Hematopoietic multipotent progenitor cell (in vitro differentiated cells): ENCODE results near the gene PRDX6. TPM values are rescaled to one million over a fixed set of nuclear protein-coding genes. Genes with fewer than 3 reads are reported as not detected.
"Not testable (repeated sequence)": the region's sequence is repeated elsewhere in the genome, so short reads cannot be mapped to it uniquely, and the experiment has no call there.

Experiments used
- DNase-seq, 3 donors: peaks; one replicate each; pipeline ENCODE4 v3.0.0-alpha.2; 2011 to 2015; ENCODE audit warnings: low read depth in 2 of 3, low spot score in 2 of 3
- total RNA-seq: library from RNA; depleted of rRNA; stranded (reverse); fragments of >200 nt; gene quantifications from one replicate; pipeline ENCODE4 v1.2.3, GENCODE V29; 2012

PRDX6 gene
- total RNA-seq, 1 donor: 90.2 TPM

DNA sequence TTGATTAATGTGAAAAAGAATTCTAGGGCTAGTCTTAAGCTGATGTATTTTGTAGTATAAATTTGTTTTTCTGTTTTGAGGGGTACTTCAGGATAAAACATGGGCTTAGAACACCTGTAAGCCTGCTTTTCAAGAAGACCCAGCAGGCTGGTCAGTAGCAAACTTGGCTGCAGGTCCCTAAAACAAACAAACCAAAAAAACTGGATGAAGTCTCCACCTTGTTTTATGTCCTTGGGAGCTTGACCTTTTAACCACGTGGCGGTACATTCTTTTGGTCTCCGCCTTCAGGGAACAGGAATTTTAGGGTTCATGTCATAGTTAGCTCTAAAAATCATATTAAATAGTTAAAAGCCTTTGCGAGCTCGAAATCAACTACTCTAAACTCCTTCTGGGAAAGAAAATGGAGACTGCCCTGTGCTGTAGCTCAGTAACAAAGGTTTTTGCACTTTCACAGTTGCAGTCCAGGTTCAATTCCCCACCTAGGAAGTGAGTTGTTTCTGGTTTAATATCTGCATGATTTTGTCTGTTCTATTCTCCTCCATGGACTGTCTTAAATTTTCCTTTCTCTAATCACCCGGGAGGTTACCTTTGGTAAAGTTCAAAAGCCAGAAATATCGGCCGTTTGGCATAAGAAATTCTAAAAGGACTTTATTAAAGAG lies 18.6 kb downstream of the PRDX6 start:
- DNase-seq: no peak

DNA sequence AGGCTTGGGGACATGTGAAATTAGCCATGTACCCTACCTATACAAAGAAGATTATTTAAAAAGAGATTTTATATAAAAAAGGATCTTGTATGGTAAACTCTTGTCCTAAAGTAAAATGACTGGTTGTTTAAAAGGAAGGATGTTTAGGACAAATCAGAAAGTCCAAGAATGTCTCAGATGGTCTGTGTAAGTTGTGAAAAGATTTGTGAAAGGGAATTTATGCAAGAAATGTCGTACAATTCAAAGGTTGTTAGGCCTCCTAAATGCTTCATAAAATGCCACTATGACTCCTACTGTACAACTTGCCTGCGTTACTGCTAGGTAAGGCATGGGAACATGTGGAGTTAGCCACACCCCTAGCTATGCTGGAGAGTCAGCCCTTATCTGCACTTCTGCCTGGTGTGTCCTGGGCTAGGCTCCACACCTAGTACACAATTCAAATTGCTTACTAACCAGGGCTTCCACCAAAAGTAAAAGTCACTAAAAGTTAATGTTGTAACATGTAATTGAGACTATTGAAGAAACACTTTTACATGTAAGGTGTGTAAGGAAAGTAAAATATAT lies 19.7 kb downstream of the PRDX6 start:
- DNase-seq: no peak

DNA sequence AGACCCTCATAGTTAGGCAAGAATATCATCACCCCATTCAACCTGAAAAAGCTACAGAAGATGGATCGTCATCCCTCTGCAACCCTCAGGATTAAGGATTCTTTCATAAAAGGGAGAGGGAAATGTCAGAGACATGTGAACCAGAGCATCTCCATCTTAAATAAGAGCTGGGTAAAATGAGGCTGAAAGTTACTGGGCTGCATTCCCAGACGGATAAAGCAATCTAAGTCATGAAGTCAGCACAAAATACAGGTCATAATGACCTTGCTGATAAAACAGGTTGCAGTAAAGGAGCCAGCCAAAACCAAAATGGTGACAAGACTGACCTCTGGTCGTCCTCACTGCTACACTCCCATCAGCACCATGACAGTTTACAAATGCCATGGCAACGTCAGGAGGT lies 22.6 kb downstream of the PRDX6 start:
- DNase-seq: no peak

DNA sequence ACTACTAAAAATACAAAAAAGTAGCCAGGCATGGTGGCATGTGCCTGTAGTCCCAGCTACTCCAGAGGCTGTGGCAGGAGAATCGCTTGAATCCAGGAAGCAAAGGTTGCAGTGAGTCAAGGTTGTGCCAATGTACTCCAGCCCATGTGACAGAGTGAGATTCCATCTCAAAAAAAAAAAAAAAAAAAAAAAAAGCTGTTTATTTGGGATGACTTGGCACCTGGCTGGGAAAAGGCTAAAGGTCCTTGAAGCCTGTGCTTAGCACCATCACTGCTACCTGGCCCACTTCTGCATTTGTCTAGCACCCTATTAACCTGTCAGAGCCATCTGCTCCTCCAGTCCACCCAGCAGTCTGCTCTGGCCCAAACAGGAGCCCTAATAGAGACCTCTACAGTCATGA lies 25.0 kb downstream of the PRDX6 start:
- DNase-seq: no peak

DNA sequence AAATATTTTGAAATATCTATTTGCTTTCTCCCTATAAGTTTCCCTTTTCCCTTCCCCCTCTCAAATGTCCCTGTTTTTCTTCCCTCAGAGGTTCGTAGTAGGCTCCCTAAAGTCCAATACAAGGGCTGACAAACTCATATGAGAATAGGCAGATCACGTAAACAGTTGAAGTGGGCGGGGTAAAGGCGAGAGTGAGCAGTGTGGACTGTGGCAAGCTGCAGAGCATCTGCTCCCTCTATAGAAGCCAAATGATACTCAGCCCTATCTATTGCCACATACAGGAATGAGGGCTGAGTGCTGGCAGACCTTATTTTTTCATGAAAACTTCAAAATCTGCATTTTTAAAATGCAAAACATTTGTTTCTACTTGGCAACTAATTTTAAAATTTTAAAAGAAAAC lies 26.3 kb downstream of the PRDX6 start:
- no peak for DNase-seq

DNA sequence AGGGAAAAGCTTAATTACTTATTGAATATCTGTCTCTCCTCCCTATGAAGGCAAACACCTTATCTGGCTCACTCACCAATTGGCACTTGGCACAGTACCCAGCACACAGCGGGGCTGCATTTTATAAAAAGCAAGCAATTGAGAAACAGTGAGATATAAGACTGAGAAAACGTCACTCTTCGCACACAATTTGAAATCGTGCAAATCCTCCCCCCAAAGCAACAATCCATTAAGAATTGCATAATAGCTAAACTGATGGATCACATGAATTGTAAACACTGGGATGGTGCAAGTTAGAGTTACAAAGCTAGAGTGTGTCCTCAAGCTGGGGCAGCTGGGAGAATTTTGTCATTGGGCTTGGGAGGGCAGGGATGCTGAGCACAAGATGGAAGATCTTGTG lies 27.1 kb downstream of the PRDX6 start:
- no peak for DNase-seq

DNA sequence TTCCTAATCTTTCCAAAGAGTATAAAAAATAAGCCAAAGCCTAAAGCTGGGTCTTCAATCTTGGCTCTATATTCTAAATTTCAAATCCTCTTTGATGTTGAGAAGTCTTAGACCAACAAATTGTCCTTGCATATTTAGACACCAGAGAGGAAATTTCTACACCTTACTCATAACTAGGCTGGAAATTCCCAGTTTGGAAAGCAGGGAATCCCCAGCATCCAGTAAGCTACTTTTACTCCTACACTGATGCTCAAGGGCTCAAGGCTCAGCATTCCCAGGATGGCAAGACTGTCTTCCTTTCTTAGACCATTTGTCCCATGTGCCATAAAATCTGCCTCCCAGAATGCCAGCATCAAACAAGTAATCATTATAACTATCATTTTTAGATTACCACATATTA lies 28.3 kb downstream of the PRDX6 start:
- DNase-seq: no peak

DNA sequence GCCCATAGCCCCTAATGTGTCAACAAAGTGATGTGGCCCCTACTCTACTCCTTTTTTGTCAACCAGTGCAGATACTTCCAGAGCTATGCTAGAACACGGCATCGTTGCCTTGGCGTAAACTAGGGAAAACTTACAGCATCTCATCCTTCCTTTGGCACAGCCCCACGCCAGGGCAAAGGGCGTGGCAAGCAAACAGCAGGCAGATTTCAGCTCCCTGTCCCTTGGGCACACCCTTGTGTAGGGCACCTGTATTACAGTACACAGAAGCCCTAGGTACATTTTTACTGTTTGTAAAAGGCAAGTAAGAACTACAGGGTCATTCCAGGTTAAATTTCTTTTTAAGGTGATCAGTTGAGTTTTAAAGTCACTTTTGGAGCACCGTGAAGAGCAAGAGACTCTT lies 29.3 kb downstream of the PRDX6 start:
- DNase-seq: no peak

DNA sequence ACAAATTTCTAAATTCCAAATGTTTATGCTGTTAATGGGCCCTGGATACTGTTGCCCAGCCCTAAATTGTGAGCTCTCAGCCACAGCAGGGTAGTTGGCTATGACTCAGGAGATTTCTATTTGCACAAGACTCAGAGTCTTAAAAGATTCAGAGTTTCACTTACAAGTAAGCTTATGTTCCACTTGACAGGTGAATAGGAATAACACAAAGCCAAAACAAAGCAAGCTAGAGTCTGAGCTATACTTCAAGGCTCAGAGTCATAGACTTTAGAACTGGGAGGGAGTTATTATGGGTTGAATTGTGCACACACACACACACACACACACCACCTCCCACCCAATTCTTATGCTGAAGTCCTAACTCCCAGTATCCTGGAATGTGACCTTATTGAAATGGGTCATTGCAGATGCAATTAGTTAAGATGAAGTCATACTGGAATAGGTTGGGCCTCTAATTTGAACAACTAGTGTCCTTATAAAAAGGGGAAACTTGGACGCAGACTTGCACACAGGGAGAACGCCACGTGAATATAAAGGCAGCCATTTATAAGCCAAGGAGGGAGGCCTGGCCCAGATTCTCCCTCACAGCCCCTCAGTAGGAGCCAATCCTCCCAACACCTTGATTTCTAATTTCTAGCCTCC lies 30.2 kb downstream of the PRDX6 start:
- no peak for DNase-seq

DNA sequence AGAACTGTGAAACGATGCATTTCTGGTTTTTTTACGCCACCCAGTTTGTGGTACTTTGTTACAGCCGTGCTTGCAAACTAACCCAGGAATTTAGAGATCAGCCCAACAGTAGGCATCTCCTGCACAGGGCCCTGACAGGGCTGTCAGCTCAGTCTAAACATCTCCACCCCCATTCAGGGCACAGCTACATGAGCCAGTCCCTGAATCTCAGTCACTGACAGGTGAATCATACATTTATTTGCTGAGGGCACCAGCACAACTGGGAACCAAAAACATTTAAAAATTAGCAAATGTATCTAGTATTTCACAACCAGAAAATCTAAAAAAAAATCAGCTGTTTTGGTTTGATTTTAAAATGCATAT lies 30.7 kb downstream of the PRDX6 start:
- no peak for DNase-seq

DNA sequence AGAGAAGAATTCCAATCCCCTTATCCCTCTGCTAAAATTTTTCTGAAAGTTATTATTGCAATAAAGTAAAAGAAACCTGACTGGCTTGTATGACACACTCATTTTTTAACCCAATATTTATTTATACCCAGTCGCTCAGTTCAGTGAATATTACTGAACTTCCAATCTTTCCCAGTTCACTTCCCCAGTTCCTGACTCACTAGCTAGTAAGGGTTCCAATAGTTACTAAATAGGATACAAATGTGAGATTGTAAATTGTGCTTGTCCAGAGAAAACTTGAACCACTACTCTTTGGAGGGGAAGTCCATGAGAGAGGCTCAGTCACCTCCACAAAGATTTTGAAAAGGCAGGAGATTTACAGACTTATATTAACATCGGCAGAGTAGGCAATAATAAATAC lies 31.4 kb downstream of the PRDX6 start:
- DNase-seq: no peak

DNA sequence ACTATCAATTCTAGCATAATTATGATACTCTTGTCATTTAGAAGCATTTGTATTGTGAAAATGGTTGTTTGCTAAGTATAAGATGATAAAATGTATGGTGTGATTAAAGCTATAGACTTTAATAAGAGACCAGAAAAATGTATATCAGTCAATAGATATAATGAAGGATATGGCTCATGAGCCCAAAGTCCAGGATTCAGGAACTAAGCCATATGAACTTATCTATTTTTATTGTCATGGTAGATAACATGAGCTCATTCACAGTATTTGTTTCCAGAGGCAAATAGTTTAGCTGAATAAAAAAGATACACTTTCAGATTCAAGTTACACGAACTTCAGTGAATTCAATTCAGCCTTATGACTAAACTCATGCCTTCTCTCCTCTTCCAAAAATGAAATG lies 32.7 kb downstream of the PRDX6 start:
- DNase-seq: no peak

DNA sequence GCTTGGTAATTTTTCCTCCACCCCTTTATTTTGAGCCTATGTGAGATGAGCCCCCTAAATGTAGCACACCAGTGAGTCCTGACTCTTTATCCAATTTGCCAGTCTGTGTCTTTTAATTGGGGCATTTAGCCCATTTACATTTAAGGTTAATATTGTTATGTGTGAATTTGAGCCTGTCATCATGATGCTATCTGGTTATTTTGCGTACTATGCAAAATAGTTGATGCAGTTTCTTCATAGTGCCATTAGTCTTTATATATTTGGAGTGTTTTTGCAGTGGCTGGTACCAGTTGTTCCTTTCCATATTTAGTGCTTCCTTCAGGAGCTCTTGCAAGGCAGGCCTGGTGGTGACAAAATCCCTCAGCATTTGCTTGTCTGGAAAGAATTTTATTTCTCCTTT lies 37.4 kb downstream of the PRDX6 start:
- DNase-seq: not testable (repeated sequence)

DNA sequence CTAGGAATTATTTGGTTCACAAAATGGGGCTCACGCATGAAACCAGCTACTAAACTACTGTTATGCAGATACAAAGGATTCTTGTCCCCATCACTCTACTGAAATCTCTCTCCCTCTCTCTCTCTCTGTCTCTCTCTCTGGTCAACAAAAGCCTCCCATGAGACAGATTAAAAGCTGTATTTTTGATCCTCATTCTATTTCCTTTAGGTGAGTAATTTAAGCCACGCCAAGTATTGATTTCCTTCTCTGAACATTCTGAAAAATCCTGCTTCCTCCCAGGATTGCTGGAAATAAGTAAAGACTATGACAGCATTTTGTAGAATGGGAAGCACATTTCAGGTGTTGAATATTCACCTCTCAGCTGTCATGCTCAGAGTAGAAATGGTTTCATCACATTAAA lies 43.7 kb downstream of the PRDX6 start:
- DNase-seq: no peak

DNA sequence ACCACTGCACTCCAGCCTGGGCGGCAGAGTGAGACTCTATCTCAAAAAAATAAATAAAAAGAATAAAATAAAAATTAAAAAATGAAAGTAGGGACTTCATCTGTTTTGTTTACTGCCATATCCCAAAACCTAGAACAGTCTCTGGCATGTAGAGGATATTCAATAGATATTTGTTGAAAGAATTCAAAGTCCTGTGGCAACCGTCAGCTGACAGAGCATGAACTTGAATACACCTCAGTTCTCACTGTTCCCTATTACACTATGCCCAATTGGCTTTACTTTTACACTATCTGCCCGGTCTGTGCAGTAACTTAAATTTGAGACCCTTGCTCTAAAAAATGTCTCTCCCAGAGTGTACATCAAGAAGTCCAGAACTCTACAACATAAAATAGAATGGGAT lies 46.2 kb downstream of the PRDX6 start:
- no peak for DNase-seq

DNA sequence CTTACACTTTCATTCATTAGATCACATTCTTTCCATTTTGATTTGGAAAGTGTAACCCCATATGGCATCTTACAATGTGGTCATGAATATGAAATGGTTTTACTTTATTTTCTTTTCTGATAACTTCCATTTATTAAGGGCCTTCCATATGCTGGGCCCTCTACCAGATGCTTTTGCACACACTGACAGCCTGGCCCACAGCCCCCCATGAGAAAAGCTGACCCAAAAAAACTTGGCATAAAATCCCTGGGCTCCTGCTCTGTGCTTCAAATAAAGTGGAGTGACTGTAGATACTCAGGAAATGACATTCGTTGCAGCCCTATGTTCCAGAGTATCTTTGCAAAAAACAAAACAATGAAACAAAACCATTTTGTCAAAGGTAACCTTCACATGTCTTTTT lies 48.8 kb downstream of the PRDX6 start:
- DNase-seq: no peak

DNA sequence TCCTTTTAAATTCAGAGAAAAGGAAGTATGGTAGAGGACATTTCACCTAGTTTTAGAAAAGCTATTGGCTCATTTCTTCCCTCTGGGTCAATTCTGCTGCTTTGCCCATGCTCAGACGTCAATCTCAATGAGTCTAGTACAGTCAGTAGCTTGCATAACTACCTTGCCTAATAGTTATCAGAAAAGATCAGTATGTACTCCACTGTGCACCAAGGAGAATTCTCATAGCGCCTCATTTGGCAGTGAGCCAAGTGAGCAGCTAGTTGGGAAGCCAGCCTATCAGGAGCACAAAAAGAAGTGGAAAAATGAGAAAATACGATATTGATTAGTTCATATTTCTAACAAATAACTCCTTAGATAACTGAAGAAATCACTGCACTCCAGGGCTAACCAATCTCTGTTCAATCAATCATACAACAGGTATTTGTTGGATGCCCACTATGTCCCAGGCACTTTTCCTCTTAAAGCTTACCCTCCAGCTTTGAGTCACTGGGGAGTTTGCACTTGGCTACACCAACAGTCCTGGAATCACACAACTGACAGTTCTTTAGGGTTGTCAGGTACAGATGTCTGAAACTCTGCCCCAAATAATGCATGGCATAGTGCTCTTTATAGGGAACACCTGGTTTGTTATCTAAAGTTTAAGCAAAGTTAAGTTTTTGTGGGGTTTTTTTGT lies 50.2 kb downstream of the PRDX6 start:
- no peak for DNase-seq

DNA sequence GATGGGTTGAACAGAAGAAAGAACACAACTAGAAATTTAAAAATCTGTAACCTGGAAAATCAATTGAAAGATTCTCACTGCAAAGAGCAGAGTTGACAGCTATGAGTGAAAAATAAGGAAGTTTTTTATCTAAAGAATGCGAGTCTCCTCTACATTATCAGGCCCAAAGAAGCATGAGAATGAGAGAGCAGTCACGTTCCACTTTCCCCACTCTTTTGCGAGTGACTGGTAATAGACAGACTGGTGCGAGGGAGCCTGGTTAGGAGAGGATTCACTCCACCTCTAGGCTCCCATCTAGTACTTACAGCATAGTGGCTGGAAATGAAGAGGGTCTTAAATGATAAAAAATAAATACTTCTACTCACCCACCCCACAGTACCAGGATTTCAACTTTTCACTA lies 52.0 kb downstream of the PRDX6 start:
- DNase-seq: no peak

DNA sequence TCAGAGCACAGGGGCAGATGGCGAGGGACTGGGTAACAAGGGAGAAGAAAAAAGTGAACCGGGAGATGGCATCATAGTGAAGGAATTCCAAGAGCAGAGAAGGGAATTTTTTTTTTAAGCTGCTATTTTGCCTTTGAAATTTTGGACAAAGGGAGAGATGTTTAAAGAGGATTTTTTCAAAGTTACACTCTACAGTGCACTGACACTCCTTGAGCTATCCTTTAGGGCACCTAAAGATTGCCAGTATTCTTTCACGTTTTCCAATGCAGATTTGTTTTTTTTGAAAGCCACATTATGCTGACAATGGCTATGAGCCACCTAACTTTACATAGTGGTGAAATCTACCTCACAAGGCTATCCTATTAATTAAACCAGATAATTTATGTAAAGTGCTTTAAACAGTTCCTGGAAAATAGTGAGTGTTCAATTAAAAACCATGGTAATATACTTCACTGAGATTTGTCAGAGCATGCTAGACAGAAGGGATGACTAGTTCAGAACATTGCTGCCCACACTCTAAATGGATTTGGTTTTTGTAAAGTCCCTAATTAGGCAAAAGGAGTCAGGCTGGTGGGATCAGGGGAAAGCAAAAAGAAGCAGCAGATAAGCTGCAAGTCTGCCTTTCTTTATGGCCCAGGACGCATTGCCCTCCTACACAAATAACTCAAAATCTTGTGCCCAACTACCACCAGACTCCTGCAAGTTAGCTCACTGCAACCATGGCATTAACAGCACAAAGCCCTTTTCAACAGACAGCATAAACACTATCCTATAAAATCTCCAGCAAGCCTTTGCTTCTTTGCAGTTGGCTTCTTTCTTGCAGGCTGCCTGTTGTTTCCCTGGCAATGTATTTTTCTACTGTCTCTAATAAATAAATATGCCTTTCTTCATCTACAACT lies 53.9 kb downstream of the PRDX6 start:
- no peak for DNase-seq

DNA sequence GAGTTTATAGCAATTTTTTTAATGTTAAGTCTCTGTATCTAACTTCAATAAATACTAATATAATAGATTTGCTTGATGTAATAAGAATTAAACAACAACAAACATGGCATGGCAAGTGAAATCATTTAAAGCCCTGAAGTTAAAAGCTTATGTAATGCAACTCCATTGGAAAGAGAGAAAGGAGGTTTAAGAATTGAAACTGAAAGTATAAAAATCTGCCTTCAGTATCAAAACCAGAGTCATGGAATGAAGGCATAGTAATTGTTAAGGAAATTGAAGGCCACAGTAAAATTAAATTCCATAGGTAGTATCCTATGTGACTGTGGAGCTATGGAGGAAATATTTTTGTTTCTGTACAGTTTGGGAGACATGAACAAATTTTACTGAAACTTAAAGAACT lies 55.1 kb downstream of the PRDX6 start:
- DNase-seq: peak in 1 of 3 donors; percentile 19

DNA sequence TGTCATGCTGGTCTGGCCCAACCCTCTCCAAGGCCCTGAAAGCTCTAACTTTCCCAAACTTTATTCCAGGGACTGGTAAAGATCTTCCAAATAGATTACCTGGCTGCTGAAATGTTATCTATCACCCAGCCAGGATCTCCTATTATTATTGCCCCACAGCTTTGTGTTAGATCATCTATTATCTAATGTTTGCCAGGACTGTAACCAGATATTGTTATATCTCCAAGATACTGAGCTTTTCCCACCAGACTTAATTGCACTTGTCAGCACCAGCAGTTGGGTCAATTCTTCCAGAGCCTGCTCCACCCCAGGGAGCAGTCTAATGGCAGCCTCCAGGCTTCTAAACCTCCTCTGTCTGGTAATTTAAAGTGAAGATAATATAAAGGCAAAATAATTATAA lies 59.1 kb downstream of the PRDX6 start:
- no peak for DNase-seq
